Measurements from ENCODE around the gene SPOCK3.

DNA sequence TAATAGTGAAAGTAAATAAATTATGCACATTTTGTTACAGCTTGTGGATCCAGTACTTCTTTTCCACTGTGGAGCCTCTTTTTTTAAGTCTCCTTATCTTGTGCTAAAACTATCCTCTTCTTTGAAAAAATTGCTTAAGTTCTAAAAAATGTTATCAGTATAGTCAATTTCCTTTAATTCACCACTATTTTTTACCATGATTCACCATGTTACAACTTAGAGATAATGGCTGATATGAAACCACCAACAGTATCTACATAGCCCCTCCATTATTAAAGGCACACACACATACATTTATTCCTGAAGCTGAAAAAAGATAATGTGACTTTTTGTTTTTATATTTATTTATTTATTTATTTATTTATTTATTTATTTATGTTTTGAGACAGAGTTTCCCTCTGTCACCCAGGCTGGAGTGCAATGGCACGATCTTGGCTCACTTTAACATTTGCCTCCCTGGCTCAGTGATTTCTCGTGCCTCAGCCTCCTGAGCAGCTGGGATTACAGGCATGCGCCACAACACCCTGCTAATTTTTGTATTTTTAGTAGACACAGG, 243.2 kb downstream of the SPOCK3 start:
- TF ChIP-seq POLR2A (IDR thresholded peaks at IDR 0.05) (no peak), EP300 (IDR thresholded peaks at IDR 0.05) (no peak)
- TF ChIP-seq, protein P1, sequence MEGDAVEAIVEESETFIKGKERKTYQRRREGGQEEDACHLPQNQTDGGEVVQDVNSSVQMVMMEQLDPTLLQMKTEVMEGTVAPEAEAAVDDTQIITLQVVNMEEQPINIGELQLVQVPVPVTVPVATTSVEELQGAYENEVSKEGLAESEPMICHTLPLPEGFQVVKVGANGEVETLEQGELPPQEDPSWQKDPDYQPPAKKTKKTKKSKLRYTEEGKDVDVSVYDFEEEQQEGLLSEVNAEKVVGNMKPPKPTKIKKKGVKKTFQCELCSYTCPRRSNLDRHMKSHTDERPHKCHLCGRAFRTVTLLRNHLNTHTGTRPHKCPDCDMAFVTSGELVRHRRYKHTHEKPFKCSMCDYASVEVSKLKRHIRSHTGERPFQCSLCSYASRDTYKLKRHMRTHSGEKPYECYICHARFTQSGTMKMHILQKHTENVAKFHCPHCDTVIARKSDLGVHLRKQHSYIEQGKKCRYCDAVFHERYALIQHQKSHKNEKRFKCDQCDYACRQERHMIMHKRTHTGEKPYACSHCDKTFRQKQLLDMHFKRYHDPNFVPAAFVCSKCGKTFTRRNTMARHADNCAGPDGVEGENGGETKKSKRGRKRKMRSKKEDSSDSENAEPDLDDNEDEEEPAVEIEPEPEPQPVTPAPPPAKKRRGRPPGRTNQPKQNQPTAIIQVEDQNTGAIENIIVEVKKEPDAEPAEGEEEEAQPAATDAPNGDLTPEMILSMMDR (IDR thresholded peaks at IDR 0.05) = no peak

Data from sigmoid colon (tissue), 4 donors.